Tibial nerve (tissue), 3 donors: Measurements from ENCODE around the gene SPINK1.

Source experiments
- CTCF ChIP-seq, 5 experiments: fragments of 200-600 bp in 3 of 5; fragments of 450-650 bp in 2 of 5; sonication (generic) in 3 of 5; IDR thresholded peaks; one replicate each; pipeline ENCODE4 v1.5.1; 2016 to 2019; ENCODE audit warnings: antibody characterized with exemption in 5 of 5, mild to moderate bottlenecking in 3 of 5, moderate library complexity in 2 of 5
- POLR2A ChIP-seq, 2 donors: fragments of 450-650 bp; IDR thresholded peaks; one replicate each; pipeline ENCODE4 v1.6.1; 2017; ENCODE audit warnings: antibody characterized with exemption in 2 of 2, mild to moderate bottlenecking in 2 of 2, moderate library complexity in 2 of 2

GRCh38 chr5:147818290-147818689 is 13.2 kb downstream of the SPINK1 start:
- TF ChIP-seq CTCF (IDR thresholded peaks at IDR 0.05) (no peak), POLR2A (IDR thresholded peaks at IDR 0.05) (no peak)
